ENCODE measurements around the gene GPC6.

GPC6 gene

GRCh38 chr13:93375491-93375890, 148.9 kb downstream of the GPC6 start:
- DNase-seq (ENCODE audit: low spot score), result peak; percentile 25

GRCh38 chr13:93377196-93377595, 150.6 kb downstream of the GPC6 start:
- no peak for DNase-seq (ENCODE audit: low spot score)

- no peak for DNase-seq (ENCODE audit: low spot score)
Observed at GRCh38 chr13:93378184-93378583, 151.6 kb downstream of the GPC6 start.

- no peak for DNase-seq (ENCODE audit: low spot score)
Observed at GRCh38 chr13:93386116-93386515, 159.5 kb downstream of the GPC6 start.

- no peak for DNase-seq (ENCODE audit: low spot score)
Observed at GRCh38 chr13:93388701-93389100, 162.1 kb downstream of the GPC6 start.

GRCh38 chr13:93397619-93398018, 171.0 kb downstream of the GPC6 start:
- no peak for DNase-seq (ENCODE audit: low spot score)

- DNase-seq (ENCODE audit: low spot score), result no peak
Observed at GRCh38 chr13:93398167-93399035, 171.8 kb downstream of the GPC6 start.

GRCh38 chr13:93399212-93399611, 172.6 kb downstream of the GPC6 start:
- no peak for DNase-seq (ENCODE audit: low spot score)

GRCh38 chr13:93406136-93406535, 179.5 kb downstream of the GPC6 start:
- peak; percentile 7 for DNase-seq (ENCODE audit: low spot score)

- no peak for DNase-seq (ENCODE audit: low spot score)
Observed at GRCh38 chr13:93407551-93407950, 180.9 kb downstream of the GPC6 start.

- DNase-seq (ENCODE audit: low spot score), result no peak
Observed at GRCh38 chr13:93409001-93409400, 182.4 kb downstream of the GPC6 start.

GRCh38 chr13:93409816-93410215, 183.2 kb downstream of the GPC6 start:
- no peak for DNase-seq (ENCODE audit: low spot score)

- no peak for DNase-seq (ENCODE audit: low spot score)
Observed at GRCh38 chr13:93411186-93411680, 184.6 kb downstream of the GPC6 start.

GRCh38 chr13:93412676-93413075, 186.1 kb downstream of the GPC6 start:
- no peak for DNase-seq (ENCODE audit: low spot score)

GRCh38 chr13:93413972-93414717, 187.5 kb downstream of the GPC6 start:
- no peak for DNase-seq (ENCODE audit: low spot score)

- no peak for DNase-seq (ENCODE audit: low spot score)
Observed at GRCh38 chr13:93416736-93417355, 190.2 kb downstream of the GPC6 start.

GRCh38 chr13:93418398-93418797, 191.8 kb downstream of the GPC6 start:
- no peak for DNase-seq (ENCODE audit: low spot score)

GRCh38 chr13:93420206-93420605, 193.6 kb downstream of the GPC6 start:
- DNase-seq (ENCODE audit: low spot score), result no peak

- no peak for DNase-seq (ENCODE audit: low spot score)
Observed at GRCh38 chr13:93420887-93421286, 194.3 kb downstream of the GPC6 start.

GRCh38 chr13:93422980-93423543, 196.5 kb downstream of the GPC6 start:
- no peak for DNase-seq (ENCODE audit: low spot score)

GRCh38 chr13:93425411-93425810, 198.8 kb downstream of the GPC6 start:
- DNase-seq (ENCODE audit: low spot score), result no peak

GRCh38 chr13:93430381-93430780, 203.8 kb downstream of the GPC6 start:
- no peak for DNase-seq (ENCODE audit: low spot score)
